B cell (primary cell): ENCODE measurements around the gene LMBRD1.

Experiments used
- EZH2 ChIP-seq: IDR thresholded peaks from 2 replicates; pipeline ENCODE4 v1.6.1; 2012; ENCODE audit warnings: borderline replicate concordance, low read depth, mild to moderate bottlenecking, moderate library complexity, low read length; ENCODE audit not compliant: insufficient read depth, poor library complexity, severe bottlenecking
- TF ChIP-seq, protein P1 (sequence below): fragments of 200-600 bp; IDR thresholded peaks from one replicate; pipeline ENCODE4 v1.8.0; 2022; ENCODE audit warnings: antibody characterized with exemption, mild to moderate bottlenecking

- TF ChIP-seq, protein P1, sequence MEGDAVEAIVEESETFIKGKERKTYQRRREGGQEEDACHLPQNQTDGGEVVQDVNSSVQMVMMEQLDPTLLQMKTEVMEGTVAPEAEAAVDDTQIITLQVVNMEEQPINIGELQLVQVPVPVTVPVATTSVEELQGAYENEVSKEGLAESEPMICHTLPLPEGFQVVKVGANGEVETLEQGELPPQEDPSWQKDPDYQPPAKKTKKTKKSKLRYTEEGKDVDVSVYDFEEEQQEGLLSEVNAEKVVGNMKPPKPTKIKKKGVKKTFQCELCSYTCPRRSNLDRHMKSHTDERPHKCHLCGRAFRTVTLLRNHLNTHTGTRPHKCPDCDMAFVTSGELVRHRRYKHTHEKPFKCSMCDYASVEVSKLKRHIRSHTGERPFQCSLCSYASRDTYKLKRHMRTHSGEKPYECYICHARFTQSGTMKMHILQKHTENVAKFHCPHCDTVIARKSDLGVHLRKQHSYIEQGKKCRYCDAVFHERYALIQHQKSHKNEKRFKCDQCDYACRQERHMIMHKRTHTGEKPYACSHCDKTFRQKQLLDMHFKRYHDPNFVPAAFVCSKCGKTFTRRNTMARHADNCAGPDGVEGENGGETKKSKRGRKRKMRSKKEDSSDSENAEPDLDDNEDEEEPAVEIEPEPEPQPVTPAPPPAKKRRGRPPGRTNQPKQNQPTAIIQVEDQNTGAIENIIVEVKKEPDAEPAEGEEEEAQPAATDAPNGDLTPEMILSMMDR = no peak
- TF ChIP-seq EZH2 = no peak
These were observed 28.1 kb downstream of the LMBRD1 start for GRCh38 chr6:69768664-69769063.
